Neuron (in vitro differentiated cells): Measurements from ENCODE around the gene COLQ.

ENCODE experiments used
- H2AFZ ChIP-seq: one replicate; pipeline ENCODE4 v1.6.1; 2013; ENCODE audit warnings: low read depth, mild to moderate bottlenecking, inconsistent platforms, low read length, moderate library complexity
- H3K27me3 ChIP-seq: one replicate; pipeline ENCODE4 v1.6.1; 2013; ENCODE audit warnings: low read length; ENCODE audit not compliant: insufficient read depth
- H3K36me3 ChIP-seq: one replicate; pipeline ENCODE4 v1.6.1; 2013; ENCODE audit warnings: low read length; ENCODE audit not compliant: insufficient read depth
- H3K4me1 ChIP-seq: one replicate; pipeline ENCODE4 v1.6.1; 2013; ENCODE audit warnings: low read length; ENCODE audit not compliant: insufficient read depth
- H3K4me3 ChIP-seq: 2 replicates; pipeline ENCODE4 v1.5.1; 2013; ENCODE audit warnings: mild to moderate bottlenecking, low read length, moderate library complexity
- H3K9me3 ChIP-seq: one replicate; pipeline ENCODE4 v1.6.1; 2013; ENCODE audit warnings: low read length

The COLQ gene

GRCh38 chr3:15409239-15409638, 112.3 kb downstream of the COLQ start:
- H3K4me3 ChIP-seq, result no peak overlapping the region
- no peaks in the 10 kb centered on the region for H3K9me3 ChIP-seq
- peaks cover 44% of the 10 kb centered on the region for H3K36me3 ChIP-seq
- no peaks in the 10 kb centered on the region for H3K27me3 ChIP-seq
- H3K4me1 ChIP-seq, result no peaks in the 10 kb centered on the region
- no peak overlapping the region for H2AFZ ChIP-seq

- Histone ChIP-seq H3K9me3 (no peaks in the 10 kb centered on the region), H3K4me3 (no peak overlapping the region), H3K36me3 (peaks cover 13% of the 10 kb centered on the region), H3K27me3 (no peaks in the 10 kb centered on the region), H3K4me1 (no peaks in the 10 kb centered on the region), H2AFZ (no peak overlapping the region)
Observed at GRCh38 chr3:15405448-15406050, 116.0 kb downstream of the COLQ start.

GRCh38 chr3:15404767-15405166, 116.7 kb downstream of the COLQ start:
- Histone ChIP-seq H3K4me1 (no peaks in the 10 kb centered on the region), H3K36me3 (peaks cover 6% of the 10 kb centered on the region), H3K27me3 (no peaks in the 10 kb centered on the region), H3K4me3 (no peak overlapping the region), H2AFZ (no peak overlapping the region), H3K9me3 (no peaks in the 10 kb centered on the region)

- H3K27me3 ChIP-seq, result no peaks in the 10 kb centered on the region
- H3K9me3 ChIP-seq, result no peaks in the 10 kb centered on the region
- H3K36me3 ChIP-seq, result no peaks in the 10 kb centered on the region
- no peak overlapping the region for H2AFZ ChIP-seq
- no peak overlapping the region for H3K4me3 ChIP-seq
- no peaks in the 10 kb centered on the region for H3K4me1 ChIP-seq
Observed at GRCh38 chr3:15403965-15404364, 117.5 kb downstream of the COLQ start.

GRCh38 chr3:15403495-15403894, 118.0 kb downstream of the COLQ start:
- H3K4me3 ChIP-seq, result no peak overlapping the region
- H2AFZ ChIP-seq, result no peak overlapping the region
- H3K27me3 ChIP-seq, result no peaks in the 10 kb centered on the region
- H3K36me3 ChIP-seq, result no peaks in the 10 kb centered on the region
- no peaks in the 10 kb centered on the region for H3K4me1 ChIP-seq
- H3K9me3 ChIP-seq, result no peaks in the 10 kb centered on the region

- Histone ChIP-seq H3K27me3 (no peaks in the 10 kb centered on the region), H3K4me3 (no peak overlapping the region), H3K9me3 (peaks cover 10% of the 10 kb centered on the region), H3K4me1 (no peaks in the 10 kb centered on the region), H3K36me3 (no peaks in the 10 kb centered on the region), H2AFZ (no peak overlapping the region)
Observed at GRCh38 chr3:15401936-15402335, 119.6 kb downstream of the COLQ start.
